GM12874 (cell line): ENCODE data around the gene MSI2.

ENCODE experiments used
- CTCF ChIP-seq: IDR thresholded peaks from 2 replicates; pipeline ENCODE4 v1.5.1; 2011; ENCODE audit warnings: low read depth, mild to moderate bottlenecking, control low read depth, low read length, moderate library complexity; ENCODE audit not compliant: insufficient read depth

Gene MSI2

GRCh38 chr17:57614742-57615141 lies 358.4 kb downstream of the MSI2 start:
- no peak for TF ChIP-seq CTCF

- no peak for TF ChIP-seq CTCF
These were observed 359.8 kb downstream of the MSI2 start for GRCh38 chr17:57615836-57616757.

GRCh38 chr17:57617218-57617617 lies 360.9 kb downstream of the MSI2 start:
- no peak for TF ChIP-seq CTCF

- no peak for TF ChIP-seq CTCF
These were observed 363.0 kb downstream of the MSI2 start for GRCh38 chr17:57619061-57619937.

- no peak for TF ChIP-seq CTCF
These were observed 364.3 kb downstream of the MSI2 start for GRCh38 chr17:57620576-57620975.

GRCh38 chr17:57622306-57622682 lies 366.0 kb downstream of the MSI2 start:
- TF ChIP-seq CTCF: no peak
